ENCODE data around the gene MYH15. TPM values are rescaled to one million over a fixed set of nuclear protein-coding genes. Genes with fewer than 3 reads are reported as not detected.
"Not testable (repeated sequence)": the region's sequence is repeated elsewhere in the genome, so short reads cannot be mapped to it uniquely, and the experiment has no call there.

The MYH15 gene
- polyA plus RNA-seq, 1 donor from 2014 or later, result 0.71 TPM

- Histone ChIP-seq H3K9me2 (ENCODE audit: insufficient read depth, low read length) (no peaks in the 10 kb centered on the region), H2AFZ (ENCODE audit: low read depth, low read length) (no peak overlapping the region), H3K4me3 (ENCODE audit: low read length) (no peak overlapping the region), H3K4me2 (ENCODE audit: low read length) (no peak overlapping the region), H3K79me2 (replicated peaks; ENCODE audit: insufficient read depth, low read length) (no peaks in the 10 kb centered on the region), H4K20me1 (ENCODE audit: insufficient read depth) (no peaks in the 10 kb centered on the region), H3K27ac (ENCODE audit: low read length) (no peak overlapping the region), H3F3A (ENCODE audit: insufficient read depth, low read length, poor library complexity, severe bottlenecking) (no peaks in the 10 kb centered on the region), H3K36me3 (ENCODE audit: insufficient read depth, low read length) (no peaks in the 10 kb centered on the region), H3K9ac (ENCODE audit: low read length) (no peak overlapping the region), H3K9me3 (ENCODE audit: low read length) (no peaks in the 10 kb centered on the region), H3K27me3 (ENCODE audit: insufficient read depth, low read depth, low read length) (no peaks in the 10 kb centered on the region)
- TF ChIP-seq POLR2AphosphoS5 (IDR thresholded peaks at IDR 0.05) (no peak), MXI1 (conservative IDR thresholded peaks at IDR 0.05; ENCODE audit: poor library complexity, severe bottlenecking) (no peak), TAF1 (IDR thresholded peaks at IDR 0.05; ENCODE audit: low read depth) (no peak), EP300 (conservative IDR thresholded peaks at IDR 0.05; ENCODE audit: poor library complexity, severe bottlenecking) (no peak), SMC3 (conservative IDR thresholded peaks at IDR 0.05; ENCODE audit: poor library complexity) (no peak), EZH2 (IDR thresholded peaks at IDR 0.05; ENCODE audit: borderline replicate concordance, insufficient read depth, low read length, poor library complexity, severe bottlenecking) (no peak)
Observed at GRCh38 chr3:108381529-108382140, 128.8 kb downstream of the MYH15 start.

GRCh38 chr3:108380128-108380795 is 130.1 kb downstream of the MYH15 start:
- no peak overlapping the region for H3K4me3 ChIP-seq (ENCODE audit: low read length)
- no peaks in the 10 kb centered on the region for H3K79me2 ChIP-seq (replicated peaks; ENCODE audit: insufficient read depth, low read length)
- H3K9me3 ChIP-seq (ENCODE audit: low read length), result no peaks in the 10 kb centered on the region
- no peak overlapping the region for H3K4me2 ChIP-seq (ENCODE audit: low read length)
- no peak overlapping the region for H3K27ac ChIP-seq (ENCODE audit: low read length)
- no peaks in the 10 kb centered on the region for H4K20me1 ChIP-seq (ENCODE audit: insufficient read depth)
- H3K9ac ChIP-seq (ENCODE audit: low read length), result no peak overlapping the region
- no peaks in the 10 kb centered on the region for H3F3A ChIP-seq (ENCODE audit: insufficient read depth, low read length, poor library complexity, severe bottlenecking)
- no peak overlapping the region for H2AFZ ChIP-seq (ENCODE audit: low read depth, low read length)
- TF ChIP-seq TAF1 (IDR thresholded peaks at IDR 0.05; ENCODE audit: low read depth) (no peak), SMC3 (conservative IDR thresholded peaks at IDR 0.05; ENCODE audit: poor library complexity) (no peak), POLR2AphosphoS5 (IDR thresholded peaks at IDR 0.05) (no peak), REST (IDR thresholded peaks at IDR 0.05; ENCODE audit: borderline replicate concordance) (no peak), RAD21 (conservative IDR thresholded peaks at IDR 0.05) (no peak), CTCF (IDR thresholded peaks at IDR 0.05; ENCODE audit: poor library complexity, severe bottlenecking) (no peak), EP300 (conservative IDR thresholded peaks at IDR 0.05; ENCODE audit: poor library complexity, severe bottlenecking) (no peak), MXI1 (conservative IDR thresholded peaks at IDR 0.05; ENCODE audit: poor library complexity, severe bottlenecking) (no peak), EZH2 (IDR thresholded peaks at IDR 0.05; ENCODE audit: borderline replicate concordance, insufficient read depth, low read length, poor library complexity, severe bottlenecking) (no peak)
- no peaks in the 10 kb centered on the region for H3K36me3 ChIP-seq (ENCODE audit: insufficient read depth, low read length)
- no peaks in the 10 kb centered on the region for H3K27me3 ChIP-seq (ENCODE audit: insufficient read depth, low read depth, low read length)
- no peaks in the 10 kb centered on the region for H3K9me2 ChIP-seq (ENCODE audit: insufficient read depth, low read length)

- not testable (repeated sequence) for H3F3A ChIP-seq (ENCODE audit: insufficient read depth, low read length, poor library complexity, severe bottlenecking); H3K9me2 ChIP-seq (ENCODE audit: insufficient read depth, low read length); H3K79me2 ChIP-seq (replicated peaks; ENCODE audit: insufficient read depth, low read length); H3K9ac ChIP-seq (ENCODE audit: low read length); H3K27me3 ChIP-seq (ENCODE audit: insufficient read depth, low read depth, low read length); H2AFZ ChIP-seq (ENCODE audit: low read depth, low read length); H3K4me3 ChIP-seq (ENCODE audit: low read length); H4K20me1 ChIP-seq (ENCODE audit: insufficient read depth); H3K36me3 ChIP-seq (ENCODE audit: insufficient read depth, low read length); H3K9me3 ChIP-seq (ENCODE audit: low read length); H3K4me2 ChIP-seq (ENCODE audit: low read length); H3K27ac ChIP-seq (ENCODE audit: low read length)
Observed at GRCh38 chr3:108378952-108379342, 131.4 kb downstream of the MYH15 start.
